Mesenchymal stem cell (in vitro differentiated cells and primary cell): ENCODE results near the gene GCNT3.

ENCODE experiments used
- DNase-seq: peaks from one replicate; pipeline ENCODE4 v3.0.0-alpha.2; 2013
- H2AFZ ChIP-seq: one replicate; pipeline ENCODE4 v1.6.1; 2013; ENCODE audit warnings: low read depth, mild to moderate bottlenecking, control low read depth, inconsistent platforms, low read length, moderate library complexity
- H2AK5ac ChIP-seq: 2 replicates; pipeline ENCODE4 v1.6.1; 2013; ENCODE audit warnings: low read length, moderate library complexity, mild to moderate bottlenecking, inconsistent platforms; ENCODE audit not compliant: severe bottlenecking
- H2BK120ac ChIP-seq: one replicate; pipeline ENCODE4 v1.6.1; 2013; ENCODE audit warnings: low read depth, mild to moderate bottlenecking, inconsistent platforms, low read length, moderate library complexity
- H2BK12ac ChIP-seq, 2 experiments: one replicate each; pipeline ENCODE4 v1.6.1; 2013; ENCODE audit warnings: inconsistent platforms in 2 of 2, low read length in 2 of 2, mild to moderate bottlenecking in 2 of 2, moderate library complexity in 2 of 2, control low read depth in 1 of 2
- H2BK15ac ChIP-seq: one replicate; pipeline ENCODE4 v1.6.1; 2013; ENCODE audit warnings: mild to moderate bottlenecking, low read depth, inconsistent platforms; ENCODE audit not compliant: poor library complexity, severe bottlenecking
- H2BK5ac ChIP-seq: 2 replicates; pipeline ENCODE4 v1.6.1; 2013; ENCODE audit warnings: low read depth, mild to moderate bottlenecking, low read length, control low read depth, inconsistent platforms; ENCODE audit not compliant: poor library complexity, severe bottlenecking
- H3K14ac ChIP-seq, 2 experiments: one replicate each; pipeline ENCODE4 v1.6.1; 2013; ENCODE audit warnings: inconsistent platforms in 2 of 2, low read length in 2 of 2, control low read depth in 1 of 2, mild to moderate bottlenecking in 1 of 2, moderate library complexity in 1 of 2
- H3K18ac ChIP-seq, 2 experiments: one replicate each; pipeline ENCODE4 v1.6.1; 2013; ENCODE audit warnings: inconsistent platforms in 2 of 2, low read length in 2 of 2, control low read depth in 1 of 2, low read depth in 1 of 2, mild to moderate bottlenecking in 1 of 2
- H3K23ac ChIP-seq, 2 experiments: one replicate each; pipeline ENCODE4 v1.6.1; 2013; ENCODE audit warnings: inconsistent platforms in 2 of 2, low read length in 2 of 2, mild to moderate bottlenecking in 2 of 2, moderate library complexity in 2 of 2, control low read depth in 1 of 2
- H3K27ac ChIP-seq: 2 replicates; pipeline ENCODE4 v1.5.1; 2013; ENCODE audit warnings: mild to moderate bottlenecking, moderate library complexity, low read length, control low read depth, inconsistent platforms; ENCODE audit not compliant: poor library complexity, severe bottlenecking
- H3K27me3 ChIP-seq, 2 experiments: 2 replicates each; pipeline versions ENCODE4 v1.6.1 to v1.7.0; 2013; ENCODE audit warnings: low read length in 2 of 2, mild to moderate bottlenecking in 2 of 2, moderate library complexity in 2 of 2, control low read depth in 1 of 2, inconsistent platforms in 1 of 2; ENCODE audit not compliant: control insufficient read depth in 1 of 2, insufficient read depth in 1 of 2
- H3K36me3 ChIP-seq, 2 experiments: 2 replicates each; pipeline versions ENCODE4 v1.6.1 to v1.7.0; 2013; ENCODE audit warnings: low read length in 2 of 2, control low read depth in 1 of 2, inconsistent platforms in 1 of 2, low read depth in 1 of 2, mild to moderate bottlenecking in 1 of 2; ENCODE audit not compliant: insufficient read depth in 2 of 2, control insufficient read depth in 1 of 2
- H3K4ac ChIP-seq, 2 experiments: one replicate each; pipeline ENCODE4 v1.6.1; 2013; ENCODE audit warnings: inconsistent platforms in 2 of 2, low read length in 2 of 2, mild to moderate bottlenecking in 2 of 2, moderate library complexity in 2 of 2, control low read depth in 1 of 2, low read depth in 1 of 2
- H3K4me1 ChIP-seq: 2 replicates; pipeline ENCODE4 v1.6.1; 2013; ENCODE audit warnings: low read depth, low read length, control low read depth; ENCODE audit not compliant: control insufficient read depth, insufficient read depth
- H3K4me2 ChIP-seq: 2 replicates; pipeline ENCODE4 v1.6.1; 2013; ENCODE audit warnings: low read length, mild to moderate bottlenecking, inconsistent platforms; ENCODE audit not compliant: poor library complexity, severe bottlenecking
- H3K4me3 ChIP-seq, 2 experiments: 2 replicates each; pipeline versions ENCODE4 v1.5.1 to v1.7.0; 2013; ENCODE audit warnings: low read length in 2 of 2, mild to moderate bottlenecking in 2 of 2, control low read depth in 1 of 2, low read depth in 1 of 2; ENCODE audit not compliant: insufficient read depth in 1 of 2
- H3K79me1 ChIP-seq: replicated peaks from 2 replicates; pipeline ENCODE4 v1.6.1; 2013; ENCODE audit warnings: mild to moderate bottlenecking, control low read depth, low read length, inconsistent platforms; ENCODE audit not compliant: poor library complexity, severe bottlenecking
- H3K9ac ChIP-seq: 2 replicates; pipeline ENCODE4 v1.7.0; 2013; ENCODE audit warnings: mild to moderate bottlenecking, low read length, moderate library complexity
- H3K9me3 ChIP-seq: 2 replicates; pipeline ENCODE4 v1.7.0; 2013; ENCODE audit warnings: mild to moderate bottlenecking, low read length; ENCODE audit not compliant: control insufficient read depth
- H4K8ac ChIP-seq: one replicate; pipeline ENCODE4 v1.6.1; 2013; ENCODE audit warnings: inconsistent platforms, mild to moderate bottlenecking, low read length, moderate library complexity
- H4K91ac ChIP-seq: one replicate; pipeline ENCODE4 v1.6.1; 2013; ENCODE audit warnings: mild to moderate bottlenecking, low read length, inconsistent platforms
- WGBS: methylation state at CpG from one replicate; pipeline ENCODE4 v1.1.7; 2013; ENCODE audit warnings: mixed read lengths; 5-methylcytosine and 5-hydroxymethylcytosine counted together

The GCNT3 gene

GRCh38 chr15:59594493-59594942, 17.1 kb upstream of the GCNT3 start:
- peak; percentile 71 for DNase-seq
- no peak overlapping the region for H2AK5ac ChIP-seq
- no peak overlapping the region for H3K23ac ChIP-seq
- no peak overlapping the region for H3K14ac ChIP-seq
- no peak overlapping the region for H4K8ac ChIP-seq
- H3K79me1 ChIP-seq: no peaks in the 10 kb centered on the region
- no peak overlapping the region for H2BK15ac ChIP-seq
- no peak overlapping the region for H3K4me2 ChIP-seq
- H2BK120ac ChIP-seq: no peak overlapping the region
- H3K9ac ChIP-seq: peak overlapping the region; percentile 58
- peaks cover 10% of the 10 kb centered on the region for H3K4me1 ChIP-seq
- H3K9me3 ChIP-seq: no peaks in the 10 kb centered on the region
- no peak overlapping the region for H2BK5ac ChIP-seq
- whole genome bisulfite sequencing: 76% methylated on average over 3 of the region's 3 CpGs
- H3K27me3 ChIP-seq: no peaks in the 10 kb centered on the region
- no peak overlapping the region for H2AFZ ChIP-seq
- no peaks in the 10 kb centered on the region for H3K36me3 ChIP-seq
- no peak overlapping the region for H3K4ac ChIP-seq
- H3K27ac ChIP-seq: peak overlapping the region; percentile 83
- no peak overlapping the region for H3K18ac ChIP-seq
- H4K91ac ChIP-seq: no peak overlapping the region
- no peak overlapping the region for H3K4me3 ChIP-seq
- no peak overlapping the region for H2BK12ac ChIP-seq

GRCh38 chr15:59594991-59595390, 16.6 kb upstream of the GCNT3 start:
- H3K36me3 ChIP-seq: no peaks in the 10 kb centered on the region

GRCh38 chr15:59595434-59595915, 16.1 kb upstream of the GCNT3 start:
- no peak overlapping the region for H4K91ac ChIP-seq
- H3K14ac ChIP-seq: no peak overlapping the region
- no peaks in the 10 kb centered on the region for H3K79me1 ChIP-seq
- no peak overlapping the region for H3K9ac ChIP-seq
- WGBS: 77% methylated on average over 6 of the region's 7 CpGs
- no peak overlapping the region for H2BK15ac ChIP-seq
- H3K27me3 ChIP-seq: no peaks in the 10 kb centered on the region
- no peak overlapping the region for H2AFZ ChIP-seq
- peaks cover 10% of the 10 kb centered on the region for H3K4me1 ChIP-seq
- no peak overlapping the region for H3K4me2 ChIP-seq
- H2BK5ac ChIP-seq: peak overlapping the region; percentile 5
- H3K9me3 ChIP-seq: no peaks in the 10 kb centered on the region
- no peak overlapping the region for H2BK120ac ChIP-seq
- peak overlapping the region; percentile 83 for H3K27ac ChIP-seq
- H3K23ac ChIP-seq: no peak overlapping the region
- H2BK12ac ChIP-seq: no peak overlapping the region
- no peak overlapping the region for H4K8ac ChIP-seq
- peak overlapping the region; percentile 41 for H2AK5ac ChIP-seq
- no peak overlapping the region for H3K18ac ChIP-seq
- H3K4me3 ChIP-seq: no peak overlapping the region
- DNase-seq: no peak
- no peak overlapping the region for H3K4ac ChIP-seq
- no peaks in the 10 kb centered on the region for H3K36me3 ChIP-seq

More at GRCh38 chr15:59594991-59595390, 16.6 kb upstream of the GCNT3 start:
- Histone ChIP-seq H2BK15ac (no peak overlapping the region), H2BK120ac (no peak overlapping the region), H4K91ac (no peak overlapping the region), H3K79me1 (no peaks in the 10 kb centered on the region), H3K4me3 (no peak overlapping the region), H3K27me3 (no peaks in the 10 kb centered on the region), H3K27ac (peak overlapping the region; percentile 83), H3K23ac (no peak overlapping the region), H3K9me3 (no peaks in the 10 kb centered on the region), H3K9ac (peak overlapping the region; percentile 58), H3K14ac (no peak overlapping the region), H3K18ac (no peak overlapping the region), H2AFZ (no peak overlapping the region), H2BK12ac (no peak overlapping the region), H3K4ac (no peak overlapping the region), H3K4me1 (peaks cover 10% of the 10 kb centered on the region), H2AK5ac (no peak overlapping the region), H3K4me2 (no peak overlapping the region), H2BK5ac (peak overlapping the region; percentile 5), H4K8ac (no peak overlapping the region)
- 80% methylated on average over 2 of the region's 2 CpGs for WGBS
- DNase-seq: no peak

- Histone ChIP-seq H2BK15ac (no peak overlapping the region), H3K4me1 (peaks cover 10% of the 10 kb centered on the region), H3K9ac (no peak overlapping the region), H3K27ac (no peak overlapping the region), H3K18ac (no peak overlapping the region), H4K91ac (no peak overlapping the region), H3K4ac (no peak overlapping the region), H3K23ac (no peak overlapping the region), H4K8ac (no peak overlapping the region), H3K9me3 (no peaks in the 10 kb centered on the region), H2BK120ac (no peak overlapping the region), H2AK5ac (no peak overlapping the region), H3K4me2 (no peak overlapping the region), H2BK12ac (no peak overlapping the region), H3K36me3 (no peaks in the 10 kb centered on the region), H3K14ac (no peak overlapping the region), H3K79me1 (no peaks in the 10 kb centered on the region), H2BK5ac (no peak overlapping the region), H2AFZ (no peak overlapping the region), H3K4me3 (no peak overlapping the region), H3K27me3 (no peaks in the 10 kb centered on the region)
- DNase-seq: no peak
Measured at GRCh38 chr15:59596640-59597039, 14.9 kb upstream of the GCNT3 start.
